Fibroblast of lung (primary cell): Measurements from ENCODE around the gene MAGOHB. TPM values are rescaled to one million over a fixed set of nuclear protein-coding genes. Genes with fewer than 3 reads are reported as not detected.
A peak's percentile ranks its signal among the peaks of the same experiment; 100 is the strongest.

Source experiments
- DNase-seq, 2 donors: peaks; one replicate each; pipeline versions ENCODE4 v3.0.0 to v3.0.0-alpha.2; 2010; ENCODE audit warnings: low read depth in 2 of 2
- H2AFZ ChIP-seq: 2 replicates; pipeline ENCODE4 v1.5.1; 2012; ENCODE audit warnings: low read length, control low read depth, inconsistent platforms
- H3K27ac ChIP-seq: 2 replicates; pipeline ENCODE4 v1.5.1; 2011; ENCODE audit warnings: low read length, control low read depth; ENCODE audit not compliant: insufficient read depth
- H3K27me3 ChIP-seq: 2 replicates; pipeline ENCODE4 v1.5.1; 2011; ENCODE audit warnings: mild to moderate bottlenecking, low read length; ENCODE audit not compliant: control insufficient read depth, insufficient read depth
- H3K36me3 ChIP-seq: 2 replicates; pipeline ENCODE4 v1.5.1; 2011; ENCODE audit warnings: low read length; ENCODE audit not compliant: control insufficient read depth, insufficient read depth
- H3K4me1 ChIP-seq: 2 replicates; pipeline ENCODE4 v1.5.1; 2011; ENCODE audit warnings: low read length; ENCODE audit not compliant: control insufficient read depth, insufficient read depth; ENCODE audit errors: extremely low read depth
- H3K4me2 ChIP-seq: 2 replicates; pipeline ENCODE4 v1.5.1; 2011; ENCODE audit warnings: low read length, control low read depth; ENCODE audit not compliant: insufficient read depth; ENCODE audit errors: extremely low read depth
- H3K4me3 ChIP-seq, 4 experiments: fragments of 200-600 bp in 1 of 4; sonication (generic) in 1 of 4; replicated peaks in 1 of 4; 2 replicates each; pipeline ENCODE4 v1.5.1; 2011 to 2016; ENCODE audit warnings: low read length in 4 of 4, low read depth in 3 of 4, mild to moderate bottlenecking in 3 of 4, control low read depth in 2 of 4, inconsistent platforms in 1 of 4, mixed read lengths in 1 of 4; ENCODE audit not compliant: insufficient read depth in 1 of 4; ENCODE audit errors: control extremely low read depth in 1 of 4
- H3K79me2 ChIP-seq: 2 replicates; pipeline ENCODE4 v1.5.1; 2012; ENCODE audit warnings: mild to moderate bottlenecking, low read length, inconsistent platforms; ENCODE audit not compliant: control insufficient read depth, insufficient read depth
- H3K9ac ChIP-seq: 2 replicates; pipeline ENCODE4 v1.5.1; 2011; ENCODE audit warnings: mild to moderate bottlenecking, low read length, control low read depth; ENCODE audit not compliant: insufficient read depth
- H3K9me3 ChIP-seq: 2 replicates; pipeline ENCODE4 v1.5.1; 2012; ENCODE audit warnings: low read depth, low read length; ENCODE audit not compliant: control insufficient read depth, insufficient read depth
- H4K20me1 ChIP-seq: 2 replicates; pipeline ENCODE4 v1.5.1; 2011; ENCODE audit warnings: low read length; ENCODE audit not compliant: control insufficient read depth, insufficient read depth; ENCODE audit errors: extremely low read depth
- EZH2 ChIP-seq: IDR thresholded peaks from 2 replicates; pipeline ENCODE4 v1.5.1; 2012; ENCODE audit warnings: low read length, control low read depth, mild to moderate bottlenecking; ENCODE audit errors: missing control alignments
- polyA plus RNA-seq, 2 donors: library from polyadenylated mRNA; depleted of rRNA in 1 of 2; stranded (reverse) in 1 of 2; unstranded in 1 of 2; fragments of >200 nt; gene quantifications; 2 replicates each; pipeline ENCODE4 v1.2.1, GENCODE V29; 2011 to 2012; ENCODE audit warnings: missing spikeins in 1 of 2
- total RNA-seq: library from RNA; depleted of rRNA; stranded (reverse); fragments of >200 nt; gene quantifications from 2 replicates; pipeline ENCODE4 v1.2.1, GENCODE V29; 2014
- TF ChIP-seq, protein P1 (sequence below), 2 donors: IDR thresholded peaks in 1 of 2; conservative IDR thresholded peaks in 1 of 2; 1 replicate in 1 of 2; 2 replicates in 1 of 2; pipeline ENCODE4 v1.5.1; 2011 to 2012; ENCODE audit warnings: low read length in 2 of 2, control low read depth in 1 of 2, inconsistent platforms in 1 of 2, low read depth in 1 of 2, mild to moderate bottlenecking in 1 of 2

Gene MAGOHB
- total and polyA plus RNA-seq, 2 donors (not counting 1 experiment from before 2014, with no cell fraction given), result 21.1 to 29.8 TPM

DNA sequence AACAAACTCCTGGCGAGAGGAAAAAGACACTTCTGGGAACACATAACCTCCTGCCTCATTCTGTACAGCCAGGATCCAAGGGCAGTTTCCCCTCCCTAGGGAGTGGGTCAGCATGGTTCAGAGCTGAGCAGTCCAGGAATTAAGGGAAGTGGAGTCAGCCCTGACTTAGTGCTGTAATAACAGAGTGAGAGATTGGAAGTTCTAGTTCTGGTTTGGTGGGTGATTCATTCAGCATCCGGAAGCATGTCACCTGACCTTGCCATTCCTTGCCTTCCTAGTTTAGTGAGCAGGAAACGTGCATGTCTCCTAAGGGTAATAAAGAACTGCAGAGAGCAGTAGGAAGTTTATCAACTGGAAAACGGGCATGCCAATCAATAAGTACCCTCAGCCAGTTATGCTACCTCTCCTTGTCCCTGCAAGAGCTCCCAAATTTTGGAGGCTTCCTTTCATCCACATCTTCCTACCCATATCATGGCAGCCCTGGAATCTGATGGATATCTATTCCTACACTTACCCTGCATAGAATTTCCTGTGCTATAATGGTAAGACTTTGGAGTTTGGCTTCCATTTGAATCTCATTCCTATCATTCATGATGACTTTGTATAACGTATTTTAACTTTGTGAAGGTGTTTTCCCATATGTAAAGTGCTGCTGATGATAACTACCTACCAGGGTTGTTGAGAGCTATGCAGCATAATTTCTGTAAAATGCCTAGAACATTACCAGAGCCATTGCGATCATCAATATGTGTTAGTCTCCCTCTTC, 28.5 kb upstream of the MAGOHB start:
- Histone ChIP-seq H3K4me3 (no peak overlapping the region), H3K9ac (no peak overlapping the region), H3K27ac (no peak overlapping the region), H4K20me1 (no peaks in the 10 kb centered on the region), H3K4me2 (no peak overlapping the region), H2AFZ (no peak overlapping the region), H3K36me3 (no peaks in the 10 kb centered on the region), H3K27me3 (no peaks in the 10 kb centered on the region), H3K4me1 (no peaks in the 10 kb centered on the region), H3K9me3 (no peaks in the 10 kb centered on the region), H3K79me2 (no peaks in the 10 kb centered on the region)
- TF ChIP-seq, protein P1, sequence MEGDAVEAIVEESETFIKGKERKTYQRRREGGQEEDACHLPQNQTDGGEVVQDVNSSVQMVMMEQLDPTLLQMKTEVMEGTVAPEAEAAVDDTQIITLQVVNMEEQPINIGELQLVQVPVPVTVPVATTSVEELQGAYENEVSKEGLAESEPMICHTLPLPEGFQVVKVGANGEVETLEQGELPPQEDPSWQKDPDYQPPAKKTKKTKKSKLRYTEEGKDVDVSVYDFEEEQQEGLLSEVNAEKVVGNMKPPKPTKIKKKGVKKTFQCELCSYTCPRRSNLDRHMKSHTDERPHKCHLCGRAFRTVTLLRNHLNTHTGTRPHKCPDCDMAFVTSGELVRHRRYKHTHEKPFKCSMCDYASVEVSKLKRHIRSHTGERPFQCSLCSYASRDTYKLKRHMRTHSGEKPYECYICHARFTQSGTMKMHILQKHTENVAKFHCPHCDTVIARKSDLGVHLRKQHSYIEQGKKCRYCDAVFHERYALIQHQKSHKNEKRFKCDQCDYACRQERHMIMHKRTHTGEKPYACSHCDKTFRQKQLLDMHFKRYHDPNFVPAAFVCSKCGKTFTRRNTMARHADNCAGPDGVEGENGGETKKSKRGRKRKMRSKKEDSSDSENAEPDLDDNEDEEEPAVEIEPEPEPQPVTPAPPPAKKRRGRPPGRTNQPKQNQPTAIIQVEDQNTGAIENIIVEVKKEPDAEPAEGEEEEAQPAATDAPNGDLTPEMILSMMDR (conservative IDR thresholded peaks at IDR 0.05 in 1 of 2, IDR thresholded peaks at IDR 0.05 in 1 of 2; ENCODE audit: low read depth in 1 of 2, low read length in 2 of 2), result no peak
- TF ChIP-seq EZH2, result no peak
- DNase-seq, result peak; percentile 11 to 56

DNA sequence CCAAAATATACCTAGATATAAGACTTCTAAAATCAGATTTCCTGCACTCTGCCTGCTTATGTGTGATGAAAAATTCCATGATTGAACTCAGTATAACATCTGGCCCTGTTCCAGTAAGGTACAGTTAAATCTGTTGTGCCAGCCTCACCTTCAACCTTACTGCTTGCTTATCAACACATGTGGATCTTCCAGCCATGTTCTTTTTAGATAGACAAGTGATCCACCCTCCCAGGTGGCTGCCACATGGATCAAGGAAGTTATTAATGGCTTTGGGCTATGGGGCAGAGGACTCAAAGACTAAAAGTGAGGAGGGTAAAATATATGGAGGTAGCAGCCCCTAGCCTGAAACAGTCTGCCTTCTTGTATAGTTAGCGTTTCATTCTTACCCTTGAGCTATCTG, 25.3 kb upstream of the MAGOHB start:
- H3K4me3 ChIP-seq, result no peak overlapping the region
- TF ChIP-seq EZH2, result no peak
- TF ChIP-seq, protein P1 (conservative IDR thresholded peaks at IDR 0.05 in 1 of 2, IDR thresholded peaks at IDR 0.05 in 1 of 2; ENCODE audit: low read depth in 1 of 2, low read length in 2 of 2), result no peak
- H3K9me3 ChIP-seq, result no peaks in the 10 kb centered on the region
- no peaks in the 10 kb centered on the region for H3K79me2 ChIP-seq
- no peak overlapping the region for H2AFZ ChIP-seq
- no peaks in the 10 kb centered on the region for H3K4me1 ChIP-seq
- no peaks in the 10 kb centered on the region for H4K20me1 ChIP-seq
- no peak overlapping the region for H3K27ac ChIP-seq
- DNase-seq, result no peak
- no peaks in the 10 kb centered on the region for H3K27me3 ChIP-seq
- no peak overlapping the region for H3K9ac ChIP-seq
- no peak overlapping the region for H3K4me2 ChIP-seq
- H3K36me3 ChIP-seq, result no peaks in the 10 kb centered on the region

DNA sequence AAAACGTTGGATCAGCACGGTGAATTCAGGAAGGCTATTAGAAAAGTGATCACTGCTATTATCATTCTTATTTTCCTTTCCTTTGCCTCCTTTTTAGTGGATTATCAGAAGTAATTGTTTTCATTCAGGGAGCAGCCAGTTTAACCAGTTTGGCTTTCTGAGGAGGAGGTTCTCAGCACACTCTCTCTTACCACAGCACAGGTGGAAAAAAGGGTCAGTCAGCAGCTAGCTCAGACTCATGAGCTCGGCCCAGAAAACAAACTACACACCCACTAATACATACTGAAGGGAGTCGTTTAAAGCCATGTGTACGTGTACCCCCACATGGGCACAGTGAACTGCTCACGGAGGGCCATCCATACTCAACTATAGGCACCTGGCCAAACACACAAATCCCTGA, 23.2 kb upstream of the MAGOHB start:
- Histone ChIP-seq H2AFZ (no peak overlapping the region), H3K4me2 (no peak overlapping the region)
- no peak for TF ChIP-seq EZH2

More for the DNA sequence above, 23.2 kb upstream of the MAGOHB start:
- no peak overlapping the region for H3K27ac ChIP-seq
- no peak overlapping the region for H3K4me3 ChIP-seq
- H3K9ac ChIP-seq, result no peak overlapping the region
- no peaks in the 10 kb centered on the region for H3K36me3 ChIP-seq
- DNase-seq, result no peak
- no peaks in the 10 kb centered on the region for H4K20me1 ChIP-seq
- no peaks in the 10 kb centered on the region for H3K79me2 ChIP-seq
- H3K4me1 ChIP-seq, result no peaks in the 10 kb centered on the region
- H3K27me3 ChIP-seq, result no peaks in the 10 kb centered on the region
- H3K9me3 ChIP-seq, result no peaks in the 10 kb centered on the region
